B cell (primary cell): Measurements from ENCODE around the gene DNAJB2. TPM values are rescaled to one million over a fixed set of nuclear protein-coding genes. Genes with fewer than 3 reads are reported as not detected.

Experiments used
- ATAC-seq: fragments of 200-7000 bp; cut with Tn5 transposase; one replicate; pipeline ENCODE4 v1.10.0; 2021; ENCODE audit warnings: low read depth, mild to moderate bottlenecking, moderate number of reproducible peaks, moderate library complexity
- CTCF ChIA-PET: fragments of 350-600 bp; sonication (Branson Sonifier 250); formaldehyde crosslinking; loops from one replicate; lab custom pipeline; 2021; ENCODE audit warnings: antibody characterized with exemption, inconsistent platforms; lab: Charles Lee
- POLR2A ChIA-PET: fragments of 350-600 bp; sonication (Branson Sonifier 250); formaldehyde crosslinking; loops from one replicate; lab custom pipeline; 2021; ENCODE audit warnings: antibody characterized with exemption; lab: Charles Lee
- DNase-seq: peaks from one replicate; pipeline ENCODE4 v3.0.0; 2013
- H2AFZ ChIP-seq: 2 replicates; pipeline ENCODE4 v1.6.1; 2012; ENCODE audit warnings: mild to moderate bottlenecking, low read depth, low read length; ENCODE audit not compliant: insufficient read depth, poor library complexity, severe bottlenecking
- H3K27ac ChIP-seq, 2 donors: 1 replicate in 1 of 2; 2 replicates in 1 of 2; pipeline ENCODE4 v1.5.1; 2012 to 2013; ENCODE audit warnings: low read length in 2 of 2, mild to moderate bottlenecking in 2 of 2, moderate library complexity in 1 of 2
- H3K27me3 ChIP-seq, 4 experiments: fragments of 200-600 bp in 1 of 4; sonication (generic) in 1 of 4; replicated peaks in 1 of 4; 1 replicate in 2 of 4; 2 replicates in 2 of 4; pipeline versions ENCODE4 v1.6.1 to v1.7.0; 2013 to 2016; ENCODE audit warnings: low read length in 3 of 4, mild to moderate bottlenecking in 2 of 4, mixed read lengths in 1 of 4, moderate library complexity in 1 of 4; ENCODE audit not compliant: insufficient read depth in 4 of 4, control insufficient read depth in 3 of 4; ENCODE audit errors: control extremely low read depth in 1 of 4
- H3K36me3 ChIP-seq, 2 experiments: replicated peaks in 1 of 2; 1 replicate in 1 of 2; 2 replicates in 1 of 2; pipeline versions ENCODE4 v1.6.1 to v1.7.1; 2013; ENCODE audit warnings: low read length in 1 of 2; ENCODE audit not compliant: insufficient read depth in 2 of 2, control insufficient read depth in 1 of 2; ENCODE audit errors: control extremely low read depth in 1 of 2, extremely low read depth in 1 of 2
- H3K4me1 ChIP-seq, 2 donors: fragments of 200-600 bp in 1 of 2; sonication (generic) in 1 of 2; 1 replicate in 1 of 2; 2 replicates in 1 of 2; pipeline versions ENCODE4 v1.5.1 to v1.6.1; 2013 to 2017; ENCODE audit warnings: low read length in 2 of 2; ENCODE audit not compliant: control insufficient read depth in 2 of 2, insufficient read depth in 2 of 2
- H3K4me2 ChIP-seq: replicated peaks from 2 replicates; pipeline ENCODE3; 2012; ENCODE audit warnings: mild to moderate bottlenecking, low read depth, low read length; ENCODE audit not compliant: poor library complexity, severe bottlenecking
- H3K4me3 ChIP-seq, 5 experiments: fragments of 200-600 bp in 1 of 5; sonication (generic) in 1 of 5; 1 replicate in 3 of 5; 2 replicates in 2 of 5; pipeline versions ENCODE4 v1.5.1 to v1.7.0; 2011 to 2016; ENCODE audit warnings: low read length in 4 of 5, mild to moderate bottlenecking in 4 of 5, low read depth in 2 of 5, control low read depth in 1 of 5, moderate library complexity in 1 of 5; ENCODE audit not compliant: insufficient read depth in 1 of 5; ENCODE audit errors: control extremely low read depth in 1 of 5, extremely low read depth in 1 of 5
- H3K79me2 ChIP-seq: fragments of 200-600 bp; sonication (generic); one replicate; pipeline ENCODE4 v1.6.0; 2016; ENCODE audit warnings: low read length; ENCODE audit not compliant: control insufficient read depth, insufficient read depth
- H3K9ac ChIP-seq: fragments of 200-600 bp; sonication (generic); 2 replicates; pipeline ENCODE4 v1.6.1; 2017; ENCODE audit warnings: mild to moderate bottlenecking, low read length, moderate library complexity
- H3K9me3 ChIP-seq, 3 donors: one replicate each; pipeline versions ENCODE4 v1.6.1 to v1.7.1; 2013; ENCODE audit warnings: low read length in 2 of 3; ENCODE audit not compliant: control insufficient read depth in 2 of 3, insufficient read depth in 1 of 3; ENCODE audit errors: control extremely low read depth in 1 of 3
- H4K20me1 ChIP-seq: 2 replicates; pipeline ENCODE4 v1.6.0; 2012; ENCODE audit warnings: mild to moderate bottlenecking, low read length; ENCODE audit not compliant: insufficient read depth, control insufficient read depth, poor library complexity, severe bottlenecking
- H3K27ac Mint-ChIP-seq: one replicate; pipeline ENCODE4 v1.8.0; 2021; ENCODE audit warnings: mixed read lengths
- H3K27me3 Mint-ChIP-seq: one replicate; pipeline ENCODE4 v1.8.0; 2021; ENCODE audit warnings: mixed read lengths
- H3K4me1 Mint-ChIP-seq: one replicate; pipeline ENCODE4 v1.8.0; 2021; ENCODE audit warnings: mixed read lengths
- H3K4me3 Mint-ChIP-seq: one replicate; pipeline ENCODE4 v1.8.0; 2021; ENCODE audit warnings: mixed read lengths
- H3K9me3 Mint-ChIP-seq: one replicate; pipeline ENCODE4 v1.8.0; 2022; ENCODE audit warnings: mixed read lengths; ENCODE audit not compliant: insufficient read depth
- EZH2 ChIP-seq: IDR thresholded peaks from 2 replicates; pipeline ENCODE4 v1.6.1; 2012; ENCODE audit warnings: borderline replicate concordance, low read depth, mild to moderate bottlenecking, moderate library complexity, low read length; ENCODE audit not compliant: insufficient read depth, poor library complexity, severe bottlenecking
- WGBS: methylation state at CpG from one replicate; pipeline ENCODE4 v1.1.5; 2013; ENCODE audit warnings: missing lambda C conversion rate; ENCODE audit not compliant: insufficient coverage; 5-methylcytosine and 5-hydroxymethylcytosine counted together
- intact Hi-C: fragments of 100-400 bp; cut with micrococcal nuclease; formaldehyde crosslinking; loops from one replicate; pipeline ENCODE4 v1.10.0; 2022
- polyA plus RNA-seq: library from polyadenylated mRNA; depleted of rRNA; stranded (reverse); fragments of >200 nt; gene quantifications from 2 replicates; pipeline ENCODE4 v1.2.3, GENCODE V29; 2012
- total RNA-seq, 2 donors: library from RNA; stranded (reverse); fragments of 120-200 nt in 1 of 2; gene quantifications; 1 replicate in 1 of 2; 2 replicates in 1 of 2; pipeline versions ENCODE4 v1.2.3 to v1.2.4, GENCODE V29; 2013 to 2022
- TF ChIP-seq, protein P1 (sequence below): fragments of 200-600 bp; IDR thresholded peaks from one replicate; pipeline ENCODE4 v1.8.0; 2022; ENCODE audit warnings: antibody characterized with exemption, mild to moderate bottlenecking

Gene DNAJB2
- total and polyA plus RNA-seq, 2 donors (not counting 1 experiment from before 2014, with no cell fraction given), result 127 to 184 TPM

GRCh38 chr2:219245899-219246230, 33.3 kb upstream of the DNAJB2 start:
- ATAC-seq, result no peak
- Histone ChIP-seq H3K27me3 (no peaks in the 10 kb centered on the region), H3K4me1 (peaks cover 58 to 63% of the 10 kb centered on the region in 2 donors), H3K4me3 (peak overlapping the region; percentile 50 to 98 (median 94)), H2AFZ (peak overlapping the region; percentile 96), H3K9me3 (no peaks in the 10 kb centered on the region), H3K27ac (peak overlapping the region; percentile 87 to 92), H3K79me2 (peaks cover 55% of the 10 kb centered on the region), H3K4me2 (peak overlapping the region; percentile 93), H3K36me3 (peaks cover 0 to 27% of the 10 kb centered on the region in 2 experiments), H4K20me1 (no peaks in the 10 kb centered on the region), H3K9ac (peak overlapping the region; percentile 96)
- Mint-ChIP-seq H3K9me3 (no peaks in the 10 kb centered on the region), H3K27ac (peak overlapping the region; percentile 96), H3K27me3 (no peaks in the 10 kb centered on the region), H3K4me1 (peaks cover 68% of the 10 kb centered on the region), H3K4me3 (peak overlapping the region; percentile 92)
- intact Hi-C loops, result loop anchor here (1.0 to 2.0 kb wide), 6 partner anchors 7 to 85 kb away; partner anchors contain the start of genes ANKZF1, ATG9A, CNPPD1 and DNAJB2
- ChIA-PET POLR2A (interaction anchor here (1.5 to 2.7 kb wide), 7 partner anchors 8 to 69 kb away, joined by 6 to 49 read pairs (median 10); partner anchors contain the start of genes ABCB6, ANKZF1, ATG9A and CNPPD1), CTCF (interaction anchor here (0.7 to 3.0 kb wide), 8 partner anchors 8 to 143 kb away, joined by 3 to 25 read pairs (median 5); partner anchors contain the start of genes ANKZF1, ATG9A, DNAJB2 and TUBA4A)
- WGBS, result 21% methylated on average over 9 of the region's 10 CpGs
- TF ChIP-seq, protein P1, sequence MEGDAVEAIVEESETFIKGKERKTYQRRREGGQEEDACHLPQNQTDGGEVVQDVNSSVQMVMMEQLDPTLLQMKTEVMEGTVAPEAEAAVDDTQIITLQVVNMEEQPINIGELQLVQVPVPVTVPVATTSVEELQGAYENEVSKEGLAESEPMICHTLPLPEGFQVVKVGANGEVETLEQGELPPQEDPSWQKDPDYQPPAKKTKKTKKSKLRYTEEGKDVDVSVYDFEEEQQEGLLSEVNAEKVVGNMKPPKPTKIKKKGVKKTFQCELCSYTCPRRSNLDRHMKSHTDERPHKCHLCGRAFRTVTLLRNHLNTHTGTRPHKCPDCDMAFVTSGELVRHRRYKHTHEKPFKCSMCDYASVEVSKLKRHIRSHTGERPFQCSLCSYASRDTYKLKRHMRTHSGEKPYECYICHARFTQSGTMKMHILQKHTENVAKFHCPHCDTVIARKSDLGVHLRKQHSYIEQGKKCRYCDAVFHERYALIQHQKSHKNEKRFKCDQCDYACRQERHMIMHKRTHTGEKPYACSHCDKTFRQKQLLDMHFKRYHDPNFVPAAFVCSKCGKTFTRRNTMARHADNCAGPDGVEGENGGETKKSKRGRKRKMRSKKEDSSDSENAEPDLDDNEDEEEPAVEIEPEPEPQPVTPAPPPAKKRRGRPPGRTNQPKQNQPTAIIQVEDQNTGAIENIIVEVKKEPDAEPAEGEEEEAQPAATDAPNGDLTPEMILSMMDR, result no peak
- TF ChIP-seq EZH2, result no peak
- DNase-seq, result no peak

GRCh38 chr2:219246559-219246958, 32.6 kb upstream of the DNAJB2 start:
- Mint-ChIP-seq H3K27ac (peak overlapping the region; percentile 96), H3K4me1 (peaks cover 75% of the 10 kb centered on the region), H3K9me3 (no peaks in the 10 kb centered on the region), H3K4me3 (peak overlapping the region; percentile 57), H3K27me3 (no peaks in the 10 kb centered on the region)
- peaks cover 64 to 70% of the 10 kb centered on the region in 2 donors for H3K4me1 ChIP-seq
- no peaks in the 10 kb centered on the region for H3K27me3 ChIP-seq
- no peak for DNase-seq
- peaks cover 2 to 34% of the 10 kb centered on the region in 2 experiments for H3K36me3 ChIP-seq
- intact Hi-C loops, result no loop called here
- H3K79me2 ChIP-seq, result peaks cover 62% of the 10 kb centered on the region
- peak overlapping the region; percentile 6 for H3K9ac ChIP-seq
- TF ChIP-seq EZH2, result no peak
- TF ChIP-seq, protein P1, result no peak
- H2AFZ ChIP-seq, result no peak overlapping the region
- H3K9me3 ChIP-seq, result no peaks in the 10 kb centered on the region
- CTCF ChIA-PET, result interaction anchor here (1.7 to 6.8 kb wide), 5 partner anchors 8 to 47 kb away, joined by 6 to 69 read pairs (median 17); partner anchors contain the start of genes ANKZF1, ATG9A, DNAJB2 and TUBA4A
- no peak for ATAC-seq
- peaks cover 5% of the 10 kb centered on the region for H4K20me1 ChIP-seq
- no peak overlapping the region for H3K4me3 ChIP-seq
- H3K27ac ChIP-seq, result peak overlapping the region; percentile 87 to 92
- H3K4me2 ChIP-seq, result peak overlapping the region; percentile 93
- POLR2A ChIA-PET, result interaction anchor here (1.7 to 2.7 kb wide), 3 partner anchors 7 to 40 kb away, joined by 9 to 49 read pairs (median 26); partner anchors contain the start of genes ANKZF1, ATG9A, TUBA4A and TUBA4B
- WGBS, result 92% methylated on average over 6 of the region's 10 CpGs
